ENCODE measurements around the gene RAB43.

GRCh38 chr3:129052675-129053074 lies 68.9 kb downstream of the RAB43 start:
- TF ChIP-seq TOX (CRISPR knock-in tag; IDR thresholded peaks at IDR 0.05; ENCODE audit: borderline replicate concordance): no peak
- no peak for TF ChIP-seq PATZ1 (CRISPR knock-in tag; IDR thresholded peaks at IDR 0.05; ENCODE audit: borderline replicate concordance)
- TF ChIP-seq ZNF565 (CRISPR knock-in tag; conservative IDR thresholded peaks at IDR 0.05; ENCODE audit: low read depth): no peak
- no peak for TF ChIP-seq ZFP30 (CRISPR knock-in tag; IDR thresholded peaks at IDR 0.05)
- no peak for TF ChIP-seq POU6F1 (CRISPR knock-in tag; IDR thresholded peaks at IDR 0.05; ENCODE audit: borderline replicate concordance, low read depth)
- TF ChIP-seq CREB5 (CRISPR knock-in tag; IDR thresholded peaks at IDR 0.05; ENCODE audit: low read depth): no peak
- TF ChIP-seq ZFP3 (CRISPR knock-in tag; IDR thresholded peaks at IDR 0.05): no peak
- TF ChIP-seq ZC3H10 (CRISPR knock-in tag; IDR thresholded peaks at IDR 0.05): no peak
- TF ChIP-seq CSDC2 (CRISPR knock-in tag; IDR thresholded peaks at IDR 0.05): no peak
- TF ChIP-seq CSRNP3 (CRISPR knock-in tag; IDR thresholded peaks at IDR 0.05): no peak

All from SK-N-SH treated with all-trans-retinoic acid at 6 μM for 48 hours (cell line).